IMR-90 (cell line): ENCODE data around the gene KCNJ6. TPM values are rescaled to one million over a fixed set of nuclear protein-coding genes. Genes with fewer than 3 reads are reported as not detected.

ENCODE experiments used
- ATAC-seq: fragments of 200-7000 bp; cut with Tn5 transposase; 2 replicates; pipeline ENCODE4 v1.9.1; 2020; ENCODE audit warnings: low read depth, mild to moderate bottlenecking, moderate library complexity
- BruUV-seq: library from RNA; stranded (reverse); fragments of 400-500 nt; replicated peaks from 2 replicates; lab custom pipeline; 2021; lab: Mats Ljungman, UMichigan
- CTCF ChIA-PET: fragments of 300-600 bp; formaldehyde crosslinking; extraction: SDS; loops from one replicate; lab custom pipeline; 2021; ENCODE audit warnings: antibody characterized with exemption; lab: Yijun Ruan, JAX
- POLR2A ChIA-PET: fragments of 300-600 bp; sonication (Branson Sonifier 250); formaldehyde crosslinking; loops from one replicate; lab custom pipeline; 2022; ENCODE audit warnings: antibody characterized with exemption; ENCODE audit not compliant: unreplicated experiment; lab: Charles Lee
- DNase-seq: peaks from one replicate; pipeline ENCODE4 v3.0.0; 2013
- H2AFZ ChIP-seq: replicated peaks from 2 replicates; pipeline ENCODE3; 2013; ENCODE audit warnings: low read length, mild to moderate bottlenecking; ENCODE audit not compliant: poor library complexity
- H2AK5ac ChIP-seq: 2 replicates; pipeline ENCODE4 v1.6.1; 2013; ENCODE audit warnings: low read depth, low read length, inconsistent platforms
- H2AK9ac ChIP-seq: replicated peaks from 2 replicates; pipeline ENCODE3; 2013; ENCODE audit warnings: mild to moderate bottlenecking, low read depth, low read length, moderate library complexity; ENCODE audit not compliant: poor library complexity
- H2BK120ac ChIP-seq: 2 replicates; pipeline ENCODE4 v1.6.1; 2013; ENCODE audit warnings: low read depth, low read length, inconsistent platforms
- H2BK15ac ChIP-seq: 3 replicates; pipeline ENCODE4 v1.6.1; 2013; ENCODE audit warnings: low read depth, low read length, inconsistent platforms
- H2BK20ac ChIP-seq: 2 replicates; pipeline ENCODE4 v1.6.1; 2013; ENCODE audit warnings: low read depth, mild to moderate bottlenecking, inconsistent platforms, low read length, moderate library complexity
- H2BK5ac ChIP-seq: 2 replicates; pipeline ENCODE4 v1.6.1; 2013; ENCODE audit warnings: mild to moderate bottlenecking, low read depth, low read length, inconsistent platforms; ENCODE audit not compliant: poor library complexity, severe bottlenecking
- H3K14ac ChIP-seq: replicated peaks from 2 replicates; pipeline ENCODE4 v1.6.1; 2013; ENCODE audit warnings: low read depth, low read length, inconsistent platforms
- H3K18ac ChIP-seq: 2 replicates; pipeline ENCODE4 v1.6.1; 2013; ENCODE audit warnings: low read depth, low read length, control low read depth
- H3K23ac ChIP-seq: 2 replicates; pipeline ENCODE4 v1.6.1; 2013; ENCODE audit warnings: low read depth, low read length, inconsistent platforms
- H3K27ac ChIP-seq: 2 replicates; pipeline ENCODE4 v1.5.1; 2013; ENCODE audit warnings: mild to moderate bottlenecking, control low read depth, low read length; ENCODE audit not compliant: insufficient read depth
- H3K27me3 ChIP-seq: 2 replicates; pipeline ENCODE4 v1.6.1; 2013; ENCODE audit warnings: low read length; ENCODE audit not compliant: control insufficient read depth, insufficient read depth
- H3K36me3 ChIP-seq: 2 replicates; pipeline ENCODE4 v1.6.1; 2013; ENCODE audit warnings: low read length, mixed read lengths; ENCODE audit not compliant: control insufficient read depth, insufficient read depth
- H3K4ac ChIP-seq: 2 replicates; pipeline ENCODE4 v1.6.1; 2013; ENCODE audit warnings: low read depth, low read length, inconsistent platforms
- H3K4me1 ChIP-seq: 2 replicates; pipeline ENCODE4 v1.6.1; 2013; ENCODE audit warnings: low read length, mixed read lengths; ENCODE audit not compliant: control insufficient read depth, insufficient read depth
- H3K4me2 ChIP-seq: 2 replicates; pipeline ENCODE4 v1.6.1; 2013; ENCODE audit warnings: low read depth, mild to moderate bottlenecking, control low read depth, low read length, moderate library complexity
- H3K4me3 ChIP-seq: 2 replicates; pipeline ENCODE4 v1.5.1; 2013; ENCODE audit warnings: low read depth, mild to moderate bottlenecking, control low read depth, low read length, moderate library complexity; ENCODE audit not compliant: insufficient read depth
- H3K56ac ChIP-seq: 2 replicates; pipeline ENCODE4 v1.6.1; 2013; ENCODE audit warnings: low read length, inconsistent platforms; ENCODE audit not compliant: insufficient read depth; ENCODE audit errors: extremely low read depth
- H3K79me1 ChIP-seq, 2 experiments: 2 replicates each; pipeline ENCODE4 v1.6.1; 2013; ENCODE audit warnings: low read length in 2 of 2, inconsistent platforms in 1 of 2, low read depth in 1 of 2
- H3K9ac ChIP-seq: 2 replicates; pipeline ENCODE4 v1.6.1; 2013; ENCODE audit warnings: low read depth, low read length, control low read depth
- H3K9me1 ChIP-seq: 2 replicates; pipeline ENCODE4 v1.6.1; 2013; ENCODE audit warnings: low read length, inconsistent platforms; ENCODE audit not compliant: insufficient read depth
- H3K9me3 ChIP-seq: 2 replicates; pipeline ENCODE4 v1.6.1; 2013; ENCODE audit warnings: low read length; ENCODE audit not compliant: control insufficient read depth, insufficient read depth
- H4K20me1 ChIP-seq: 2 replicates; pipeline ENCODE4 v1.6.1; 2013; ENCODE audit warnings: low read length, inconsistent platforms; ENCODE audit not compliant: insufficient read depth
- H4K5ac ChIP-seq: 2 replicates; pipeline ENCODE4 v1.6.1; 2013; ENCODE audit warnings: mild to moderate bottlenecking, low read depth, low read length, control low read depth
- H4K8ac ChIP-seq, 2 experiments: 2 replicates each; pipeline ENCODE4 v1.6.1; 2013; ENCODE audit warnings: low read depth in 2 of 2, low read length in 2 of 2, control low read depth in 1 of 2, inconsistent platforms in 1 of 2
- H4K91ac ChIP-seq: 2 replicates; pipeline ENCODE4 v1.6.1; 2013; ENCODE audit warnings: low read depth, low read length, inconsistent platforms; ENCODE audit not compliant: insufficient read depth
- BHLHE40 ChIP-seq: fragments of 150-350 bp; IDR thresholded peaks from 2 replicates; pipeline ENCODE4 v1.6.1; 2016; ENCODE audit warnings: mild to moderate bottlenecking, low read depth, low read length
- NFE2L2 ChIP-seq: fragments of 150-350 bp; IDR thresholded peaks from 2 replicates; pipeline ENCODE4 v1.6.1; 2016; ENCODE audit warnings: low read depth, mild to moderate bottlenecking, low read length
- POLR2A ChIP-seq: IDR thresholded peaks from 2 replicates; pipeline ENCODE4 v1.6.1; 2012; ENCODE audit warnings: mild to moderate bottlenecking, low read depth, low read length
- RAD21 ChIP-seq: IDR thresholded peaks from 2 replicates; pipeline ENCODE4 v1.6.1; 2012; ENCODE audit warnings: low read length, improper control_type of control experiment
- SMC3 ChIP-seq: fragments of 150-350 bp; IDR thresholded peaks from 2 replicates; pipeline ENCODE4 v1.6.1; 2016; ENCODE audit warnings: low read depth, mild to moderate bottlenecking, antibody characterized with exemption, low read length, moderate library complexity
- WGBS, 2 experiments: methylation state at CpG; one replicate each; pipeline versions ENCODE4 v1.1.5 to v1.1.7; 2013; ENCODE audit warnings: missing lambda C conversion rate in 2 of 2; ENCODE audit not compliant: insufficient read length in 1 of 2; ENCODE audit errors: extremely low coverage in 2 of 2; 5-methylcytosine and 5-hydroxymethylcytosine counted together
- dilution Hi-C: fragments of 300-500 bp; cut with HindIII; formaldehyde crosslinking; loops from one replicate; pipeline ENCODE4 v1.14.3; 2018; ENCODE audit warnings: low sequenced_read_pairs; ENCODE audit not compliant: unreplicated experiment
- in situ Hi-C: fragments of 300-500 bp; cut with MboI; formaldehyde crosslinking; loops from 3 replicates; pipeline ENCODE4 v1.14.3; 2019; ENCODE audit warnings: low sequenced_read_pairs, inconsistent platforms, mixed read lengths
- intact Hi-C: fragments of 100-400 bp; cut with micrococcal nuclease; formaldehyde crosslinking; loops from 2 replicates; pipeline ENCODE4 v1.10.0; 2022
- polyA plus RNA-seq, 3 experiments: library from polyadenylated mRNA; depleted of rRNA; stranded (reverse); fragments of >200 nt; gene quantifications; 2 replicates each; pipeline ENCODE4 v1.2.3, GENCODE V29; 2012; ENCODE audit warnings: low replicate concordance in 1 of 3
- total RNA-seq: library from RNA; depleted of rRNA; stranded (reverse); fragments of >200 nt; gene quantifications from 2 replicates; pipeline ENCODE4 v1.2.3, GENCODE V29; 2012

Gene KCNJ6
- total and polyA plus RNA-seq, 2 of the 4 experiments (the other 2 are of a cell fraction): under 0.01 to 0.02 TPM

- no TSS peak for BruUV-seq
- dilution Hi-C loops: no loop called here
These were observed 309.2 kb downstream of the KCNJ6 start for GRCh38 chr21:37607081-37607480.

More at GRCh38 chr21:37607081-37607480, 309.2 kb downstream of the KCNJ6 start:
- Histone ChIP-seq H3K4ac (no peak overlapping the region), H2BK15ac (no peak overlapping the region), H3K36me3 (no peaks in the 10 kb centered on the region), H3K27ac (no peak overlapping the region), H3K4me3 (no peak overlapping the region), H4K91ac (no peak overlapping the region), H3K27me3 (peaks cover 22% of the 10 kb centered on the region), H3K4me2 (no peak overlapping the region), H2BK120ac (no peak overlapping the region), H2AK9ac (no peak overlapping the region), H3K14ac (no peak overlapping the region), H3K4me1 (no peaks in the 10 kb centered on the region), H3K56ac (no peak overlapping the region), H2BK5ac (no peak overlapping the region), H4K20me1 (no peaks in the 10 kb centered on the region), H3K9me1 (0 out of 2 replicates have a peak, but pooled peaks cover 2% of the 10 kb centered on the region), H3K79me1 (no peaks in the 10 kb centered on the region), H4K8ac (no peak overlapping the region), H2BK20ac (no peak overlapping the region), H2AFZ (no peak overlapping the region), H3K18ac (no peak overlapping the region), H4K5ac (no peak overlapping the region), H2AK5ac (no peak overlapping the region), H3K9ac (no peak overlapping the region), H3K23ac (no peak overlapping the region), H3K9me3 (no peaks in the 10 kb centered on the region)
- intact Hi-C loops (no loop called here), in situ Hi-C loops (no loop called here)
- POLR2A ChIA-PET: no interaction called here
- no peak for DNase-seq
- TF ChIP-seq RAD21 (no peak), BHLHE40 (no peak), NFE2L2 (no peak), POLR2A (no peak), SMC3 (no peak)
- WGBS, 2 experiments: no CpG with 5 or more reads among the region's 4 CpGs
- no peak for ATAC-seq
- CTCF ChIA-PET: no interaction called here
